Hair follicular keratinocyte (primary cell): ENCODE measurements around the gene TTC21B. TPM values are rescaled to one million over a fixed set of nuclear protein-coding genes. Genes with fewer than 3 reads are reported as not detected.

ENCODE experiments used
- total RNA-seq: library from RNA; depleted of rRNA; stranded (reverse); fragments of >200 nt; gene quantifications from 2 replicates; pipeline ENCODE4 v1.2.3, GENCODE V29; 2015

The TTC21B gene
- 9.7 and 15.6 TPM in 2 replicates for total RNA-seq

DNA sequence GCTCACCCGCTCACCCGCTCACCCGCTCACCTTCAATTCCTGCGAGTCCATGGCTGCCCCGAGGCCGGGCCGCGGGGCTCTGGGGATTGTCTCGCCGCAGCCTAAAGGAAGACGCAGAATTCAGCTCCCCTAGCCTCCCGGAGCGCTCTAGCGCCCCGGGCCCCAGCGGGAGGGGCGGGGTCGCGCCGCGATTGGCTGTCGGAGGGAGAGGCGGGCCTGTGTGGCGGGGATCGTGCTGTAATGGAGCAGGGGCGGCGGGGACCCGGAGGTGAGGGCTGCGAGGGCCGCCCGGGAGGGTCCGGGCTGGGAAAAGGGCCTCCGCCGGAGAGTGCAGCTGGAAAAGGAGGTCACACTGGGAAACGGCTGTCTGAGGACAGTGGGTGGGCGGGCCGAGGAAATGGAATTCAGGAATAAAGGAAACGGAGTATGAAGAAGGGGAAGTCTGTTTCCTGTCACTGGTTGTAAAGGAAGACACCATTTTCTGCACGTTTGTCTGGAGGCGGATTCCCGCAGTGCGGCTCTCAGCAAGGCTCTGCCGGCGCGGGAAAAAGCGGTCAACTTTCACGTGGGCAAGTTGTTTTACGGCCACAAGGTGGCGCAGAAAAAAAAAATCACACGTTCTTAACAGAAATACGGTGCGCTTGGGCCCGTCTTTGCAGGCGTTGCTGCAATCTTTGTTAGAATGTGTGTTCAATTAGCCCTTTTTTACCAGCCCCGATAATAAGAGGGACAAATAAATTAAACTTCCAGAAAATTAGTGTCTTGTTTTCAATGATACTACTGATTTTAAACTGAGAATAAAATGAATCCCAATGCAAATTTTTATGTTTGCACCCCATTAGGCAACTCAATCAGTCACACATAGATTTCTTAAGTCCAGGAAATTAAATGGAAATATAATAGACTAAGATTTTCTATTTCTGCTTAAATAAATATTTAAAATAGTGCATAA is at the start of gene TTC21B:
Gene TTC21B (minus strand): TSS at position 122 of the 952 bp plus-strand sequence. CDS start 71 bp downstream, at position 51.

Other genes starting within 250 kb of the TTC21B start
- gene GALNT3, start 159.5 kb downstream of the TTC21B start, total RNA-seq, result 89.5 and 100.0 TPM in 2 replicates
- gene SCN1A, start 174.2 kb upstream of the TTC21B start, total RNA-seq, result not detected in 2 replicates